NT2/D1 (cell line): ENCODE measurements around the gene SEMA3A.
"Not testable (repeated sequence)": the region's sequence is repeated elsewhere in the genome, so short reads cannot be mapped to it uniquely, and the experiment has no call there.

ENCODE experiments used
- DNase-seq: peaks from one replicate; pipeline ENCODE4 v3.0.0-alpha.2; 2011; ENCODE audit warnings: low read depth, low spot score
- H3K27me3 ChIP-seq: 2 replicates; pipeline ENCODE4 v1.6.0; 2011; ENCODE audit warnings: mild to moderate bottlenecking; ENCODE audit not compliant: insufficient read length, insufficient read depth
- H3K36me3 ChIP-seq: 2 replicates; pipeline ENCODE4 v1.6.1; 2011; ENCODE audit warnings: mild to moderate bottlenecking, low read length, mixed read lengths; ENCODE audit not compliant: insufficient read depth, insufficient read length
- H3K4me1 ChIP-seq: 2 replicates; pipeline ENCODE4 v1.5.1; 2011; ENCODE audit not compliant: insufficient read depth, insufficient read length
- H3K4me3 ChIP-seq: 2 replicates; pipeline ENCODE4 v1.5.1; 2011; ENCODE audit warnings: low read depth; ENCODE audit not compliant: insufficient read length
- H3K9ac ChIP-seq: 2 replicates; pipeline ENCODE4 v1.6.0; 2011; ENCODE audit warnings: low read depth; ENCODE audit not compliant: insufficient read length
- H3K9me3 ChIP-seq: 2 replicates; pipeline ENCODE4 v1.5.1; 2011; ENCODE audit warnings: mild to moderate bottlenecking, low read length; ENCODE audit not compliant: insufficient read depth
- SUZ12 ChIP-seq: IDR thresholded peaks from 2 replicates; pipeline ENCODE4 v1.6.1; 2011; ENCODE audit not compliant: insufficient read length, insufficient read depth; ENCODE audit errors: extremely low read depth
- YY1 ChIP-seq: IDR thresholded peaks from 2 replicates; pipeline ENCODE4 v1.6.1; 2011; ENCODE audit not compliant: insufficient read length, insufficient read depth
- ZNF274 ChIP-seq: IDR thresholded peaks from 2 replicates; pipeline ENCODE4 v1.6.1; 2011; ENCODE audit warnings: mild to moderate bottlenecking, low read depth, low read length

Gene SEMA3A

DNA sequence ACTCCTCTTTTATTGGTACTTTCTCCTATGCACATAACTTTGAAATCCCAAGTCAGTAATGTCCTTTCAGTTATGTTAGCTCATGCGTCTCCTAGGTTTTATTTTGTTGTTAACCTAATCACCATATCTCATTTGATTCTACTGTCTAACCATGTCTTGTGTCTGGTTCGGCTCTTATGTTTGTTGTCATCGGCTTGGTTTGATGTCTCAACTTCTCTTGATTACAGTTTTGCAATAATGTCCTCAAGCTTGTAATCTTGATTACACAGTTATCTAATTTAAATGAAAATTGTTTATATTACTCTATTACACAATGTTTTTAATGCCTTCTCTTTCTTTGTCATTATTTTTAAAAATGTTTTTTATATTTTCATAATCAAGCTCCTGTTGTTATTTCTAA, 35.9 kb upstream of the SEMA3A start:
- no peak overlapping the region for H3K4me3 ChIP-seq
- H3K9ac ChIP-seq = no peak overlapping the region
- TF ChIP-seq SUZ12 (no peak), ZNF274 (no peak), YY1 (no peak)
- H3K4me1 ChIP-seq = no peaks in the 10 kb centered on the region
- DNase-seq = no peak
- no peaks in the 10 kb centered on the region for H3K27me3 ChIP-seq
- H3K9me3 ChIP-seq = no peaks in the 10 kb centered on the region
- H3K36me3 ChIP-seq = no peaks in the 10 kb centered on the region

- Histone ChIP-seq H3K36me3 (no peaks in the 10 kb centered on the region), H3K9ac (no peak overlapping the region)
Measured at GRCh38 chr7:84228526-84228925, 33.9 kb upstream of the SEMA3A start.

DNA sequence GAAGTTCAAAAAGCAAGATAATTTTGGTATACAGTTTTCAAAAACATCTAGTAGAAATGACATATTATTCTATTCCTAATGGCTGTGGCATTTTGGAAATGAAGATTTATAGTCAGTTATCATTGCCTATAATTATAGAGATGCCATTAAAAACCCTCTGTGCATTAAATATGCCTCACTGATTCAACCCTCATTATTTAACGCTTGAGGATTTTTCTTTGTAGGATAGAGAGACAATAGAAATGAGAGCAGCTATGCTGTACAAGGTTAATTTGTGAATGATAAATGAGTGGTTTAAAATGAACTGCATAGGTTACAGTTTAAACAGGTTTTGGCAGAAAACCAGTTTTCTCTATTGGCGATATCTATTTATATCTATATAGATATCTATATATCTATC, 32.2 kb upstream of the SEMA3A start:
- Histone ChIP-seq H3K9ac (no peak overlapping the region), H3K36me3 (no peaks in the 10 kb centered on the region), H3K9me3 (no peaks in the 10 kb centered on the region), H3K27me3 (no peaks in the 10 kb centered on the region), H3K4me1 (no peaks in the 10 kb centered on the region), H3K4me3 (no peak overlapping the region)
- no peak for DNase-seq
- TF ChIP-seq ZNF274 = no peak
- no peak for TF ChIP-seq SUZ12
- TF ChIP-seq YY1 = no peak

More at GRCh38 chr7:84228526-84228925, 33.9 kb upstream of the SEMA3A start:
- Histone ChIP-seq H3K4me1 (no peaks in the 10 kb centered on the region), H3K27me3 (no peaks in the 10 kb centered on the region), H3K4me3 (no peak overlapping the region), H3K9me3 (no peaks in the 10 kb centered on the region)
- peak; percentile 92 for DNase-seq
- no peak for TF ChIP-seq YY1
- TF ChIP-seq SUZ12 = no peak
- TF ChIP-seq ZNF274 = no peak

DNA sequence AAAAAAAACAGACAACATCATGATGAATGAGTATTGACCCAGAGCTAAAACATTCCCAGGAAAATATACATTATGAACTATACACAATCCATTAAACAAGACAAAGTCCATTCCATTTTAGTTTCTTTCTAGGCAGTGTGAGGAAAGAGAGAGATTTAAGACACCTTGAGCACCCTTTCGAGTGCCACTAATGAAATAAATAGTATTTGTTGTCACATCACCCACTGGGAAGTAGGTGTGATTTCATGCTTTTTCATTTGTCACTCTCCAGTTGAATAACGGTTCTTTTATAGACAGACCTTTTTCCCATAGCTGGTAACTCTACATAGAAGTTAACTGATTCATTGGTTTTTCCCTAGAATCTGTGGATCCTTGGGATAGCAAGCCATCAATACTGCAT, 29.9 kb upstream of the SEMA3A start:
- DNase-seq = no peak
- Histone ChIP-seq H3K9me3 (peaks cover 5% of the 10 kb centered on the region; the same call in 1 of the 2 replicates), H3K9ac (no peak overlapping the region), H3K4me1 (no peaks in the 10 kb centered on the region), H3K36me3 (no peaks in the 10 kb centered on the region), H3K27me3 (no peaks in the 10 kb centered on the region), H3K4me3 (no peak overlapping the region)
- TF ChIP-seq SUZ12 (no peak), ZNF274 (no peak), YY1 (no peak)

- Histone ChIP-seq H3K9me3 (peaks cover 5% of the 10 kb centered on the region; the same call in 1 of the 2 replicates), H3K9ac (no peak overlapping the region), H3K36me3 (no peaks in the 10 kb centered on the region), H3K4me1 (no peaks in the 10 kb centered on the region), H3K4me3 (no peak overlapping the region), H3K27me3 (no peaks in the 10 kb centered on the region)
- no peak for TF ChIP-seq SUZ12
- TF ChIP-seq YY1 = no peak
- no peak for TF ChIP-seq ZNF274
- DNase-seq = no peak
Measured at GRCh38 chr7:84219310-84219709, 24.7 kb upstream of the SEMA3A start.

DNA sequence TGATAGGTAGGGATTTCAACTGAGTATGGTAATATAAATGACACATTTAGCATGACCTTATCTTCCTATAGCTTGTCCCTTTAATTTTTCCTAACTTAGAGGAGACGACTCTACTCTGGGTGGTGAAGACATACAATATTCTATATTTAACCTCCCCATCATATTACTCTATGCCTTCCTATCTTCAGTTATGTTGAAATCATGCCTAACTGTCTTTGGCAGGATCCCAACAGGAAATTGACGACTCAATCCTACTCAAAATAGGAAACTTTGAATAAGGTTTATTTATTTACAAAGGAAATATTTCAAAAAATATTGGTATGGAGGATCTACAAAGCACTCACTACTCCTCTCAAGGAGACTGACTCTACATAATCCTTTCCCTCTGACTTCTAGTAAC, 24.1 kb upstream of the SEMA3A start:
- no peak for TF ChIP-seq ZNF274
- no peak for TF ChIP-seq YY1
- TF ChIP-seq SUZ12 = no peak
- Histone ChIP-seq H3K9ac (no peak overlapping the region), H3K4me3 (no peak overlapping the region), H3K4me1 (no peaks in the 10 kb centered on the region), H3K36me3 (no peaks in the 10 kb centered on the region), H3K9me3 (peaks cover 5% of the 10 kb centered on the region; the same call in 1 of the 2 replicates), H3K27me3 (no peaks in the 10 kb centered on the region)
- no peak for DNase-seq

DNA sequence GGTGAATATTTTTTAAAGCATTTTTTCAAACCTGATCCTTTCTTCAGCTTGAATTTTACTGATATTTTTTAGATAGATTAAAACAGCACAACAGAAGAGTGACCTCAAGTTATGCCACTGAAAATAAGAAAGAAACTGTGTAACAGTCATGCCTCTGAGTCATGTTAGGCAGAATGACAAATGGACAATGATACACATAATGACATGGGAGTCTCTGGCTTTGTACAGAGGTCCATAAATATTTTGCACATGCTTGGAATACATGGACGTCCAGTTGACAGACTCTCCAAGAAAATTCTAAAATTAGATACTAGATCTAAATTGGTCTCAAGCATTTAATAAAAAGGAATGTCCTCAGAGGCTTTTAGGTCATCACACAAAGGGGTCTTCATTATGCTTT, 21.9 kb upstream of the SEMA3A start:
- TF ChIP-seq YY1 (no peak), SUZ12 (no peak), ZNF274 (no peak)
- no peak for DNase-seq
- Histone ChIP-seq H3K9ac (no peak overlapping the region), H3K4me1 (no peaks in the 10 kb centered on the region), H3K27me3 (no peaks in the 10 kb centered on the region), H3K36me3 (no peaks in the 10 kb centered on the region), H3K9me3 (peaks cover 5% of the 10 kb centered on the region; the same call in 1 of the 2 replicates), H3K4me3 (no peak overlapping the region)

- H3K4me3 ChIP-seq, H3K36me3 ChIP-seq, H3K4me1 ChIP-seq, H3K9me3 ChIP-seq, DNase-seq, H3K27me3 ChIP-seq, H3K9ac ChIP-seq: not testable (repeated sequence)
Measured at GRCh38 chr7:84214757-84215156, 20.2 kb upstream of the SEMA3A start.
